HG03280 (cell line): ENCODE data around the gene JARID2.
"Not testable (repeated sequence)": the region's sequence is repeated elsewhere in the genome, so short reads cannot be mapped to it uniquely, and the experiment has no call there.

Experiments used
- ATAC-seq: cut with Tn5 transposase; IDR thresholded peaks from one replicate; pipeline ENCODE4 v1.9.1; 2021; ENCODE audit warnings: mild to moderate bottlenecking, moderate library complexity; ENCODE audit not compliant: unreplicated experiment

JARID2 gene

GRCh38 chr6:15527838-15528617 is 282.2 kb downstream of the JARID2 start:
- no peak for ATAC-seq

DNA sequence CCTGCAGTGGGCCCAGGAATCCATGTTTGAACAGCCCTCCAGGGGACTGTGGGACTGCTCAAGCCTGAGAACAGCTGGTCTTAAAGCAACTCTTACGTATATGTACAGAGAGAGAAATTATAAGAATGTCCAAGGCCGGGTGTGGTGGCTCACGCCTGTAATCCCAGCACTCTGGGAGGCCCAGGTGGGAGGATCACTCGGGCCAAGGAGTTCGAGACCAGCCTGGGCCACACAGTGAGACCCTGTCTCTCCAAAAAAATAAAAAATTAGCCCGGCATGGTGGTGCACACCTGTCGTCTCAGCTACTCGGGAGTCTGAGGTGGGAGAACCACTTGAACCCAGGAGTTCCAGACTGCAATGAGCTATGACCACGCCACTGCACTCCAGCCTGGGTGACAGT is 283.0 kb downstream of the JARID2 start:
- no peak for ATAC-seq

- ATAC-seq: no peak
These were observed 284.5 kb downstream of the JARID2 start for GRCh38 chr6:15530411-15530810.

DNA sequence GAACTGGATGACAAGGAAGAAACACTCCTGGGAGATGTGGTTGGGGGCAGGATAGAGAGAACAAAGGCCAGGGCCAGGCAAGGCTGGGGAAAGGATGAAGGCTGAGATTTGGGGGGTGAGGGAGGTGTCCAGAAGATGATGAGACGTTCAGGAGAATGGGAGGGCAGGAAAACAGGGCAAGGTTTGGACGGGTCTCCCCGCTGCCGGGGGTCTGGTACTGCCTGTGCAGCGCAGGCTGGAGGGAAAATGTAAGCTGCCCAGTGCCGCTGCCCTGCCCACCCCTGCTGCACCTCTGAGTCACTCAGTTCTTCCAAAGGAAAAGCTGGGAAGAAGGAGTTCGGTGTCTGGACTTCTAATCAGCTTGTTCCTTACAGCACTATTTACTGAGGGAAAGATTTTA is 286.1 kb downstream of the JARID2 start:
- no peak for ATAC-seq

DNA sequence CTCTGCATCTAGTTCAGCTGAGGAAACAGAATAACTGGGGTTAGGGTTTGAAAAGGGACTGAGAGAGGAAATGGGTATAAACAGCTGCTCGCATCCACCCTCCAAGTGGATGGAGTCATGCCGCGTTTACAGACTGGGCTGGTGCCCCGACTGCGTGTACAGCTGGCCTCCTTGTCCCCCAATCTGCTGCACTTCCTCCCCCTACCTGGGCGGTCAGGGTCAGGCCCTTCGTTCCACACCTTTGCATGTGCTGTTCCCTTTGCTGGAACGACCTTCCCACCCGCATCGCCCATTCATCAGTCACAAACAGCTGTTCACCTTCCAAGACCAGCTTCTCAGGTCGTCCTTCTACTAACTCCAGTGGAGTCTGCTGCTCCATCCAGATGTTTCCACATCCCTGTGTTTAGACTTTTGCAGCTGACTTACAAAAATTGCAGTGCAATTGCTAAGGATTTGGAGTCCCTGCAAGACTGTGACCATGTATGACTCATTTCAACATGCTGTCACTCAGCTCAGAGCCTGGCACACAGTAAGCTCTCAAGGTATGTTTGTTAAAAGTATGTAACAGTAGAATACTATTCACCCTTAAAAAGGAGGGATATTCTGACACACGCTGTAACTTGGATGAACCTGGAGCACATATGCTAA is 287.6 kb downstream of the JARID2 start:
- ATAC-seq: no peak

- ATAC-seq: no peak
These were observed 289.1 kb downstream of the JARID2 start for GRCh38 chr6:15534974-15535373.

DNA sequence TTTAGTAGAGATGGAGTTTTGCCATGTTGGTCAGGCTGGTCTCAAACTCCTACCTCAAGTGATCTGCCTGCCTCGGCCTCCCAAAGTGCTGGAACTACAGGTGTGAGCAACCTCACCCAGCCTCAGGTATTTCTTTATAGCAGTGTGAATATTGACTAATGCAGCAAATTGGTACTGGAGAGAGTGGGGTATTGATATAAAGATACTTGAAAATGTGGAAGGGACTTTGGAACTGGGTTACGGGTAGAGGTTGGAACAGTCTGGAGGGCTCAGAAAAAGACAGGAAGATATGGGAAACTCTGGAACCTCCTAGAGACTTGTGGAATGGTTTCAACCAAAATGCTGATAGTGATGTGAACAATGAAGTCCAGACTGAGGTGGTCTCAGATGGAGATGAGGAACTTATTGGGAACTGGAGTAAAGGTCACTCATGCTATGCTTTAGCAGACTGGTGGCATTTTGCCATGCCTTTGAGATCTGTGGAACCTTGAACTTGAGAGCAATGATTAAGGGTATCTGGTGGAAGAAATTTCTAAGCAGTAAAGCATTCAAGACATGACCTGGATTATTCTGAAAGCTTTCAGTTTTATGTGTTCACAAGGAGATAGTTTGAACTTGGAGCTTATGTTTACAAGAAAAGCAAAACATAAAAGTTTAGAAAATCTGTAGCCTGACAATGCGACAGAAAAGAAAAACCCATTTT is 289.8 kb downstream of the JARID2 start:
- no peak for ATAC-seq

DNA sequence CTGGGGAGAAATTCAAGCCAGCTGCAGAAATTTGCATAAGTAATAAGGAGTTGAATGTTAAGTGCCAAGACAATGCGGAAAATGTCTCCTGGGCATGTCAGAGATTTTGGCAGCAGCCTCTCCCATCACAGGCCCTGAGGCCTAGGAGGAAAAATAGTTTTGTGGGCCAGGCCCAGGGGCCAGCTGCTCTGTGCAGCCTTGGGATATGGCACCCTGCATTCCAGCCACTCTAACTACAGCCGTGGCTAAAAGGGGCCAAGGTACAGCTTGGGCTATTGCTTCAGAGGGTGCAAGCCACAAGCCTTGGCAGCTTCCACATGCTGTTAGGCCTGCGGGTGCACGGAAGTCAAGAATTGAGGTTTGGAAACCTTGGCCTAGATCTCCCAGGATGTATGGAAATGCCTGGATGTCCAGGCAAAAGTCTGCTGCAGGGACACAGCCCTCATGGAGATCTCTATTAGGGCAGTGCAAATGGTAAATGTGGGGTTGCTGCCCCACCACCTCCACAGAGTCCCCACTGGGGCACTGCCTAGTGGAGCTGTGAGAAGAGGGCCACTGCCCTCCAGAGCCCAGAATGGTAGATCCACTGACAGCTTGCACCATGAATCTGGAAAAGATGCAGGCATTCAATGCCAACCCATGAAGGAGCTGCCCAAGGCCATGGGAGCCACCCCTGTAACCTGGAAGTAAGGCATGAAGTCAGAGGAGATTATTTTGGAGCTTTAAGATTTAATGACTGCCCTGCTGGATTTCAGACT is 290.5 kb downstream of the JARID2 start:
- ATAC-seq: no peak

GRCh38 chr6:15538106-15538505 is 292.2 kb downstream of the JARID2 start:
- no peak for ATAC-seq

GRCh38 chr6:15538766-15539495 is 293.1 kb downstream of the JARID2 start:
- ATAC-seq: no peak

DNA sequence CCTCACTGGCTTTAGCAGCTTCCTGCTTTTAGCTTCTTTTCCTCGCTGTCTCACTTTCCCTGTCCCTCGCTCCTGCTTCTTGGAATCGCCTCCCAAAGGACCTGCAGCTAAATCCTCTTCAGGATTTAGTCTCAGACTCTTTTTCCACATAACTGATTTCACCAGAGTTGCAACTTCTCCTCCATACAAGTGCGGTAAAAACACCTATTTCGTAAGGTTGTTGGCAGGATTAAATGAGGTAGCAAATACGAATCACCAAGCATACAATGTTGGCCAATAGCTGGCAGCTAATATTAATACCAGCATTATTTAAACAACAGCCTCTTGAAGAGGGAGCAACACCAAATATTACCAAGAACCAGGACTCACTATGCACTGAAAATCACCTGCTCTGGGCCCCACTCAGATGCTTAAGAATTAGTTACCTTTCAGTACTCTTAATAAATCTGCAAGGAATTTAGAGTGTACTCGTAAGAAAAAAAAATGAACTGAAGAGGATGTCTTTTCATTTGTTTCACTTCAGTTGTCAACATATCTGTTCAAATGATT is 293.9 kb downstream of the JARID2 start:
- ATAC-seq: no peak

DNA sequence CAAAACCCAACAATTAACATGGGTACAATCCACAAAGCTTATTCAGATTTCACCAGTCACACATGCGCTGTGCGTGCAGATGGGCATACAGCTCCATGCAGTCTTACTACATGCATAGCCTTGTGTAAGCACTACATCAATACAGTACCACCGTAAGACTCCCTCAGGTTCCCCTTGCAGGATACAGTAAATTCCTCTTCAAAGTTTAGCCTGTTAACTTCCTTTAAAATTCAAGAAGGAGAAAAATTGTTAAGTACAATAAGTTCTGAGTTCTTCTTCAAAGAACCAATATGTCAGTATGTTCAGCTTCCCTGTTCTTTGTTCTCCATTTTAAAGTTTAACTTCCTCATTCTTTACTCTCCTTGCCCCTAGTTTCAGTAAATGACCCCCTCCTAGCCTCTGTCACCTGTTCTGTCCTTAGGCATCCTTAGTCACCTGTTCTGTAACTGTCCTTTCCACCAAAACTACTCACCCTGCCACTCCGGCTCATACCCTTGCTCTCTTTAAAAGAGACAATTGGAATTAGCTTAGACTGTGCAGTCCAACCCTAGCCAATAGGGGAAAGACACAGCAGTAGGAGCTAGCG is 297.6 kb downstream of the JARID2 start:
- not testable (repeated sequence) for ATAC-seq

- ATAC-seq: no peak
These were observed 298.5 kb downstream of the JARID2 start for GRCh38 chr6:15544321-15544900.

DNA sequence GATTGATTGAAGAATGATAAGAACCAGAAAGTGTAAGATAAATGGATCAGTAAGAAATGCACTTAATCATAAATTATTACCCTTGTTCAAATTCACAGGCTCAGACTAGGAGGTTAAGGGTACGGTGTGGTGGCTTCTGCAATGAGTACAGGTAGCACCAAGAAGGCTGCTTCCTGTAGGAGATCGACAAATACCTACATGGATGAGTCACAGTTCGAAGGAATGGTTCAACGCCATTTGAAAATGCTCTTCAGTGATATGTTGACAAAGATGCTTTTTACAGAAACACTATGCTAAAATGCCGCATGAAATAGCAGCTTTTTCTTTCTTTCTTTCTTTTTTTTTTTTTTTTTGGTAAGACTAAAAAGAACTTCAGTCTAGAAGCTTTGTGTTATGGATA is 300.7 kb downstream of the JARID2 start:
- no peak for ATAC-seq

- no peak for ATAC-seq
These were observed 301.5 kb downstream of the JARID2 start for GRCh38 chr6:15547400-15547799.

DNA sequence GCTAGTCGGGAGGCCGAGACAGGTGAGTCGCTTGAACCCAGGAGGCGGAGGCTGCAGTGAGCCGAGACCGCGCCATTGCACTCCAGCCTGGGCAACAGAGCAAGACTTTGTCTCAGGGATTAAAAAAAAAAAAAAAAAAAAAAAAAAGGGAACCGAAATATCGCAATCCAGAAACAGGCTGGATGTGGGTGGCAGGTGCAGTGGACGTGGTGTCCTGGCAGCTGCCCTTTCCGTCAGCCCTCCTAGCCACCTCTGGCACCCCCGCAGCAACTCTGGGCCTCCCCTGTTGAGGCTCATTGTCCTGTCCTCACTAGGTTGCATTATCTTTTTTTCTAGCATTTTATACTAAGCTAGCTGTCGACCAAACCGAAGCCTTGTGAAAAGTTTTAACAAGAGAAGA is 303.5 kb downstream of the JARID2 start:
- no peak for ATAC-seq

DNA sequence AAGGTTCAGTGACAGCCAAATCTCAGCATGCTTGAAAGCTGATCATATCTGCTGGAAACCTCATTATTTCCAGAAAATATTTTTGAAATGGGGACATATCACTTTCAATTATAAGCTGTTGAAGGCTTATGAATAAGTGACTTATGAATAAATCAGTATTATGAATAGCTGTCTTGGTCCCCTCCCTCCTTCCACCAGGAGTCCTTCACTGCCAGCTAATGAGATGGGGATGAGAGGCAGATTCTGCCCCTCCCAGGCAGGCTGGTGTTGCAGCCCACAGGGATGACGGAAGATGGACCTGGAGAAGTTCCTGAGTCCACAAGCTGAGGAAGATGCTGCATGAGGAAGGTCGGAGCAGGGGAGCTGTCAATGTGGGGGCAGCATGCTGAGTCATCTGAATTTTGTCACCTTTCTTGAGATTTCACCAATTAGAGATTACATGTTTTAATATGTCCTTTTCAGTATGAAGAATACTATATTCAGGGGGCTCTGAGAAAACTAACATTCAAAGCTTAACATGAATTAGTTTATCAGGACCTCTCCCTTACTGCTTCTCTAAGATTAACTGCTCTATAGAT is 304.8 kb downstream of the JARID2 start:
- no peak for ATAC-seq

- no peak for ATAC-seq
These were observed 305.4 kb downstream of the JARID2 start for GRCh38 chr6:15551262-15551661.

DNA sequence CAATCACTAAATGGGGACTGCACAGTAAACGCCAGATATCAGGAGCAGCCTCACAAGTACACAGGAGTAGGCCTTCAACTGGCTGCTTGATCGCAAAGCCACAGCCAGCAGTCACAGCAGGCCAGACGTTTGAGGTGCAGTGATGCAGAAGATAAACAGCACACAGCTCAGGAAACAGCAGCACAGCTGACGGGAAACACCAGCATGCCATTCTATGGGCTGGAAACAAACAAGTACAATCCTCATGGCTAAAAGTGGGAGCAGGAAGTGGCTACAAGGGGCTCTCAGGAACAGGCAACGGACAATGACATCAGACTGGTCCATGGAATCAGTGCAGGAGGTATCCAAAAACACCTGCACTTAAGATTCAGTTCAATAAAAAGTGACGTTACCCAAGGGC is 305.9 kb downstream of the JARID2 start:
- no peak for ATAC-seq
